GM19043 (cell line): ENCODE data around the gene SYT13.

Source experiments
- ATAC-seq: cut with Tn5 transposase; IDR thresholded peaks from one replicate; pipeline ENCODE4 v1.9.1; 2021; ENCODE audit warnings: low read depth; ENCODE audit not compliant: unreplicated experiment

The SYT13 gene

GRCh38 chr11:45225961-45226871 lies 59.9 kb downstream of the SYT13 start:
- no peak for ATAC-seq

- no peak for ATAC-seq
Measured at GRCh38 chr11:45225277-45225676, 60.9 kb downstream of the SYT13 start.

- no peak for ATAC-seq
Measured at GRCh38 chr11:45224766-45225165, 61.4 kb downstream of the SYT13 start.

- no peak for ATAC-seq
Measured at GRCh38 chr11:45223496-45223895, 62.6 kb downstream of the SYT13 start.

DNA sequence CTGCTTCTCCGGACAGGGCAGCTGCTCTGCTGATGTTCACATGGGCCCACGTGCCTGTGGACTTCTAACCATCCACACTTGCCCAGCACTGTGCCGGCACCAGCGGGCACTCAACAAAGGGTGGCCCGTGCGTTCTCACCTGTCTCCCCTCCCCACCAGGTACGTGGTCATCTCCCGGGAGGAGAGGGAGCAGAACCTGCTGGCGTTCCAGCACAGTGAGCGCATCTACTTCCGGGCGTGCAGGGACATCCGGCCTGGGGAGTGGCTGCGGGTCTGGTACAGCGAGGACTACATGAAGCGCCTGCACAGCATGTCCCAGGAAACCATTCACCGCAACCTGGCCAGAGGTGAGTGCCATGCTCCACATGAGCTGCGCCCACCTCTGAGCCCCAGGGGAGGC lies 66.7 kb downstream of the SYT13 start:
- ATAC-seq: no peak

GRCh38 chr11:45218705-45219104 lies 67.4 kb downstream of the SYT13 start:
- ATAC-seq: no peak

GRCh38 chr11:45217991-45218390 lies 68.2 kb downstream of the SYT13 start:
- no peak for ATAC-seq

DNA sequence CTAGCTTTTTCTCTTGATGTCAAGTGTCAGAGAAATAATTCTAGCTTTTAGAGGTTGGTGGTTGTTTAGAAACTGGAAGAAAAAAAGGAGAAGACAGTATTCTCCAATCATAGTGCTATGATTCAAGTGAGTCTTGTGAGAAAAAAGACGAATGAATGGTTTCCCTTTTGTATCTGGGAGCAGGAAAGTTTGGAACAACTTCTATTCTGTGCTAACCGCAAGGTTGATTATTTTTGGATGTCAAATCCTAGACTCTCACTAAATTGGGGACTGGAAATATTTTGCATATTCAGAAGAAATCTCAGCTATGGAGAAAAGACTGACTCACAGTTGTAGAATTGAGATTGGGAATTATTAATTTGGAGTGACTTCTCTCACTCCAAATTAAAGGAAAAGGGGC lies 69.2 kb downstream of the SYT13 start:
- no peak for ATAC-seq

DNA sequence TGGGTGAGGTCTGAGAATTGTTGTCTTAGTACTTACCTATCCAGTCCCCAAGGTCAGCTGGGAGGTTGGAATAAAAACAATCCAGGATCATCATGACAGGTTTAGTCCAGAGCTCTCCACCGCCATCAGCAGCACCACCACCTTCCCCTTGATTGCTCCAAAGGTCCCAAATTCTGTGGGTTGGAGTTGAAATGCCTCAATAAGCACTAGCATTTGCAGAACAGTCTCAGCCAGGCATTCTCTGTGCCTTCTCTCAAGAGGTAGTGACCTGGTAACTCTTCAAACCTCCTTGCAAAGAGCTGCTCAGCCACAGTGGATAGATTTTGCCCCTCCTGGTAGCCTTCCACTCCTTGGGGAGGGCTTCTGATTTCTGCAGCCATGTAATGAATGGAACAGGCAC lies 70.1 kb downstream of the SYT13 start:
- no peak for ATAC-seq

DNA sequence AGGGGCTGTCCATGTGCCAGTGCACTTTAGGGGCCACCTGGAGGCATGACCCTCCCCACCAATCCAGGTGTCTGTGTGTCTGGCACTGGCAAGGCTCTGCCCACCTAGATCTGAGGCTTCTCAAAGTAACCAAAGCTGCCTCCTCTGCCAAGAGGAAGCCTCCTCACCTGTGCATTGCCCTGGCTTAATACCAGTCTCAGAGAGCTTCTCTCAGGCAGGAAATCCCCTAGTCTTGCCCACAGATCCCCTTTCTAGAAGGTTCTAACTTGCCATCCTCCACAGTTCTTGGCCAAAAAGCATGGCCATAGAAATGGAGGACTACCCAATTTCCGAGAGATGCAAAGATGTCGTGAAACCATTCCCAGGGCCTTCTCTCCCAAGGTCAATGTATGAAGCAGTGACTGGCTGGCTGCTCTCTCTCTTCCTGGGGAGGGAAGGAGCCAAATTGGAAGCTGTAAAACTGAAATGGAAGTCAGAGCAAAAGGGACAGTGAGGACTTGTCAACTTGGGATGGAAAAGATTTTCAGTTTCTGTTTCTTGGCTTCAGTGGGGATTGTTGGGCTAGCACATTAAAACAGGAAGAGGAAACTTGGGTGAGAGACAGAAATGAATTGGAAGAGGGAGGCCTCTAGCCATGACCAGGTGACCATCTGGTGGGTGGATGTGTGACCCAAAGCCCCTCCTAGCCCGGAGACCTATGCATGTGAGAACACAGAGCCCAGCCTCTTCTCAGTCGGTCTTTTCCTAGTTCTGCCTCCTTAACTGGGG lies 70.9 kb downstream of the SYT13 start:
- no peak for ATAC-seq

- no peak for ATAC-seq
Measured at GRCh38 chr11:45213717-45214116, 72.4 kb downstream of the SYT13 start.

GRCh38 chr11:45213316-45213665 lies 72.8 kb downstream of the SYT13 start:
- no peak for ATAC-seq

DNA sequence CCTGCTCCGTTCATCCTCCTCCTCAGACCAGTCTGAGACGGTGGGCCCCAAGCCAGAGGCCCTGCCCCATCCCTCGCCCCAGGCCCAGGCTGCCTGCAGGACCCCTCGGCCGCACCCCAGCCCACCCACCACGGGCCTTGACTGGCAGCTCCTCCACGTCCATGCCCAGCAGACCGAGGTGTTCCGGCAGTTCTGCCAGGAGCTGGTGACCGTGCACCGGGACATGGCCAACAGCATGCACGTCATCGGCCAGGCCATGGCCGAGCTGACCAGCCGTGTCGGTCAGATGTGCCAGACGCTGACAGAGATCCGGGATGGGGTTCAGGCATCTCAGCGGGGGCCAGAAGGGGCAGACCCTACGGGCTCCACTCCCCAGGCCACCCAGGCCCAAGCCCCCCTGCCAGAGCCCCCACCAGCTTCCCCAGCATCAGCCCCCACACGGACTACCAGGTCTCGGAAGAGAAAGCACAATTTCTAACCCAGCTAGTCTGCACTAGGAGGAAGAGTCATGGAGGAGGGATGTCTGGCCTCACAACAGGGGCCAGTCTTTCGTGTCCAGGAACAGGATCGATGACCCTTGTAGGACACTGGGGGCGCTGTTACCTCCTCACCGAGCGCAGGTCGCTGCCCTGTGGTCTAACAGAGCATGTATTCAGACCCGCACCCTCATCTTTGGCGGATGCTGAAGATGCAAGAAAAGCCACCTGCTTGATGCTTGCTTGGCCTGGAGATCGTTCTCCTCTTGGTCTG lies 73.4 kb downstream of the SYT13 start:
- ATAC-seq: no peak

DNA sequence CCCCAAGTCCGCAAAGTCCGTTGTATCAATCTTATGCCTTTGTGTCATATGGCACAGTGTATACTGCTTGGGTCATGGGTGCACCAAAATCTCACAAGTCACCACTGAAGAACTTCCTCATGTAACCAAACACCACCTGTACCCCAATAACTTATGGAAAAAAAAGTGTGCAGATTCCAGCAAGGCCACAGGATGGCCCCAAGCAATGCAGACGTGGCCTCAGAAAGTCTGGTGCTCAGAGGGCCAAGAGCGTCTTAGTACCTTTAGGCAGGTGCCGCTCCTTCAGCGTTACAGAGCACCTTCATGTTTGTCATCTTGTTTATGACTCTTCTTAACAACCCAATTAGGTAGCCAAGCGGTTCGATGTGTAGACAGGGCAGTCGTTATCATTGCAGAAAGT lies 74.4 kb downstream of the SYT13 start:
- ATAC-seq: no peak

GRCh38 chr11:45210846-45211245 lies 75.3 kb downstream of the SYT13 start:
- ATAC-seq: no peak

GRCh38 chr11:45209891-45210699 lies 76.0 kb downstream of the SYT13 start:
- no peak for ATAC-seq

- ATAC-seq: no peak
Measured at GRCh38 chr11:45209000-45209879, 76.9 kb downstream of the SYT13 start.

DNA sequence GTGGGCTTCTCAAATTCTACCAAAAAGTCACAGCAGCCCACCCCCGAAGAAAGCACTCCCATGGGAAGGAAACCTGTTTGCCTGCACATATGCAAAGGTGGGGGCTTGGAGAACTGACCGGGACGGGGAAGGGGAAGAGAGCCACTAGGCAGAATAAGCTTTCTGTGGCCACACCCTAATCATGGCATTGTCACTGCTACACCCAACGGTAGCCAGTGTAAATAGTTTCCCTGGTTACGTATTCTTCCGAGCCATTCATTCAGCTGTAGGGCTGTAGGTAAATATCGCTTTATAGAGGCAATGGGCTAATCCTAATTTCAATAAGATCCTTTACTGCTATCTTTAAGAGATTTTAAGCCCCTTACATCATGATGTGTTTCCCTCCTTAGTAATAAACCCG lies 78.0 kb downstream of the SYT13 start:
- no peak for ATAC-seq

DNA sequence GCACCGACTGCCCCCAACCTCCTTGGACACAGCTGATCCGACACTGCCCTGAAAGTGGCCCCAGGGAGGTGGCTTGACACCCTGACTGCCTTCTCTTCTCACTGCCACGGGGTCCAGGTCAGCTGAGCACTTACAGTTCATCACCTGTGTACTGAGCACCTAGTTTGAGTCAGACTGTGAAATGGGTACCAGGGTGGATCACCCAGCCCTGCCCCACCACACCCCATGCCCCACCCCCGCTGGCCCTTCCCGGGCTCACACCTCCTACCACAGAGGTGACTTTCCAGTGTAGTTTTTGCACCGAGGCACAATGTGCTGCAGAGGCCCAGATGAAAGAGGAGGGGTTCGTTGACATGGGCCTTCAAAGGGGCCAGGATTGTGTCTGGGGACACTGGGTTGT lies 80.2 kb downstream of the SYT13 start:
- ATAC-seq: no peak
